GM12878 (cell line): ENCODE measurements around the gene GNG12. TPM values are rescaled to one million over a fixed set of nuclear protein-coding genes. Genes with fewer than 3 reads are reported as not detected.

Source experiments
- ATAC-seq: fragments of 200-7000 bp; cut with Tn5 transposase; 3 replicates; pipeline ENCODE4 v1.9.1; 2020; ENCODE audit warnings: mild to moderate bottlenecking, moderate library complexity
- BruUV-seq: library from RNA; stranded (reverse); fragments of 400-500 nt; replicated peaks from 2 replicates; lab custom pipeline; 2021; lab: Mats Ljungman, UMichigan
- CTCF ChIA-PET: fragments of 300-600 bp; sonication (Branson Sonifier 250); formaldehyde crosslinking; extraction: SDS; loops from one replicate; lab custom pipeline; 2021; ENCODE audit warnings: inconsistent platforms; lab: Yijun Ruan, JAX
- POLR2A ChIA-PET: fragments of 350-600 bp; formaldehyde crosslinking; extraction: SDS; loops from one replicate; lab custom pipeline; 2021; ENCODE audit warnings: inconsistent platforms; lab: Charles Lee
- RAD21 ChIA-PET: fragments of 300-600 bp; sonication (Branson Sonifier 250); formaldehyde crosslinking; loops from one replicate; lab custom pipeline; 2023; ENCODE audit warnings: antibody characterized with exemption; ENCODE audit not compliant: unreplicated experiment; lab: Charles Lee
- SMC1A ChIA-PET: fragments of 300-600 bp; sonication (Branson Sonifier 250); formaldehyde crosslinking; loops from one replicate; lab custom pipeline; 2023; ENCODE audit not compliant: unreplicated experiment, uncharacterized antibody; lab: Charles Lee
- DNase-seq: peaks from one replicate; pipeline ENCODE4 v3.0.0-alpha.2; 2011; ENCODE audit warnings: low read depth, low spot score
- FAIRE-seq: peaks from 3 replicates; lab custom pipeline; 2011; peaks lifted over from hg19 to GRCh38; lab: Jason Lieb, UNC
- H2AFZ ChIP-seq: 2 replicates; pipeline ENCODE4 v1.6.0; 2011; ENCODE audit warnings: low read depth, low read length, control low read depth; ENCODE audit not compliant: control insufficient read depth
- H3K27ac ChIP-seq: 2 replicates; pipeline ENCODE4 v1.5.1; 2011; ENCODE audit warnings: control low read depth; ENCODE audit not compliant: control insufficient read depth, insufficient read depth
- H3K27me3 ChIP-seq, 2 experiments: replicated peaks in 1 of 2; 2 replicates each; pipeline versions ENCODE4 v1.6.0 to v1.6.1; 2011; ENCODE audit warnings: low read length in 1 of 2; ENCODE audit not compliant: control insufficient read depth in 2 of 2, insufficient read depth in 2 of 2
- H3K36me3 ChIP-seq, 2 experiments: 2 replicates each; pipeline ENCODE4 v1.5.1; 2011; ENCODE audit warnings: low read length in 1 of 2; ENCODE audit not compliant: control insufficient read depth in 2 of 2, insufficient read depth in 2 of 2
- H3K4me1 ChIP-seq: 2 replicates; pipeline ENCODE4 v1.6.1; 2011; ENCODE audit warnings: mild to moderate bottlenecking, low read length, moderate library complexity, mixed read lengths; ENCODE audit not compliant: control insufficient read depth, insufficient read depth
- H3K4me2 ChIP-seq: 2 replicates; pipeline ENCODE4 v1.6.0; 2011; ENCODE audit warnings: control low read depth; ENCODE audit not compliant: control insufficient read depth, insufficient read depth
- H3K4me3 ChIP-seq: fragments of 200-600 bp; sonication (generic); 2 replicates; pipeline ENCODE4 v1.5.1; 2016
- H3K79me2 ChIP-seq: 2 replicates; pipeline ENCODE4 v1.6.0; 2011; ENCODE audit warnings: low read length; ENCODE audit not compliant: control insufficient read depth, insufficient read depth
- H3K9ac ChIP-seq: 2 replicates; pipeline ENCODE4 v1.8.0; 2011; ENCODE audit warnings: low read length, control low read depth, mixed read lengths; ENCODE audit not compliant: control insufficient read depth, insufficient read depth
- H3K9me3 ChIP-seq: replicated peaks from 3 replicates; pipeline ENCODE4 v1.5.1; 2011; ENCODE audit warnings: mild to moderate bottlenecking, low read length; ENCODE audit not compliant: control insufficient read depth, insufficient read depth
- H4K20me1 ChIP-seq: 2 replicates; pipeline ENCODE4 v1.6.0; 2011; ENCODE audit not compliant: control insufficient read depth, insufficient read depth
- ATF7 ChIP-seq: fragments of 450-650 bp; IDR thresholded peaks from 2 replicates; pipeline ENCODE4 v1.6.1; 2016; ENCODE audit warnings: low read depth, mild to moderate bottlenecking
- BHLHE40 ChIP-seq, 2 experiments: fragments of 450-650 bp in 1 of 2; IDR thresholded peaks; 2 replicates each; pipeline ENCODE4 v1.6.1; 2011 to 2017; ENCODE audit warnings: low read depth in 2 of 2, borderline replicate concordance in 1 of 2, improper control_type of control experiment in 1 of 2, low read length in 1 of 2, mild to moderate bottlenecking in 1 of 2
- DPF2 ChIP-seq: fragments of 450-650 bp; IDR thresholded peaks from 2 replicates; pipeline ENCODE4 v1.6.1; 2017; ENCODE audit warnings: mild to moderate bottlenecking
- IKZF2 ChIP-seq, 2 experiments: fragments of 450-650 bp; IDR thresholded peaks; 2 replicates each; pipeline ENCODE4 v1.6.1; 2017; ENCODE audit warnings: mild to moderate bottlenecking in 2 of 2, moderate library complexity in 2 of 2
- MTA2 ChIP-seq: fragments of 450-650 bp; IDR thresholded peaks from 2 replicates; pipeline ENCODE4 v1.6.1; 2016; ENCODE audit warnings: low read depth, mild to moderate bottlenecking, moderate library complexity
- NBN ChIP-seq: fragments of 450-650 bp; IDR thresholded peaks from 2 replicates; pipeline ENCODE4 v1.6.1; 2016
- RELB ChIP-seq: fragments of 450-650 bp; IDR thresholded peaks from 2 replicates; pipeline ENCODE4 v1.6.1; 2017; ENCODE audit warnings: low read depth, mild to moderate bottlenecking, moderate library complexity
- SKIL ChIP-seq: fragments of 450-650 bp; IDR thresholded peaks from 2 replicates; pipeline ENCODE4 v1.6.1; 2017; ENCODE audit warnings: mild to moderate bottlenecking, low read depth, inconsistent platforms; ENCODE audit not compliant: poor library complexity, severe bottlenecking
- SPI1 ChIP-seq: IDR thresholded peaks from 2 replicates; pipeline ENCODE4 v1.6.1; 2011; ENCODE audit warnings: low read depth, mild to moderate bottlenecking, low read length, moderate library complexity, borderline replicate concordance; ENCODE audit not compliant: insufficient read depth
- USF2 ChIP-seq: IDR thresholded peaks from 2 replicates; pipeline ENCODE4 v1.6.1; 2011; ENCODE audit warnings: low read depth, low read length, improper control_type of control experiment, borderline replicate concordance
- YBX1 ChIP-seq: fragments of 450-650 bp; IDR thresholded peaks from 2 replicates; pipeline ENCODE4 v1.6.1; 2016; ENCODE audit warnings: antibody characterized with exemption
- ZBTB40 ChIP-seq: fragments of 450-650 bp; IDR thresholded peaks from 2 replicates; pipeline ENCODE4 v1.6.1; 2016; ENCODE audit warnings: mild to moderate bottlenecking, moderate library complexity, borderline replicate concordance
- ZNF384 ChIP-seq: IDR thresholded peaks from 2 replicates; pipeline ENCODE4 v1.6.1; 2012; ENCODE audit warnings: low read depth, mild to moderate bottlenecking, low read length, improper control_type of control experiment, borderline replicate concordance
- WGBS: methylation state at CpG from one replicate; pipeline ENCODE4 v1.1.6; 2016; ENCODE audit warnings: low lambda C conversion rate; ENCODE audit not compliant: insufficient replicate concordance, insufficient coverage; ENCODE audit errors: missing lambda C conversion rate; 5-methylcytosine and 5-hydroxymethylcytosine counted together
- in situ Hi-C: fragments of 300-500 bp; cut with MboI; formaldehyde crosslinking; loops from 9 replicates; pipeline ENCODE4 v1.14.3; 2018; ENCODE audit warnings: mixed read lengths
- intact Hi-C: fragments of 100-400 bp; cut with micrococcal nuclease; formaldehyde crosslinking; loops from one replicate; pipeline ENCODE4 v1.14.2; 2022; ENCODE audit not compliant: unreplicated experiment
- polyA plus RNA-seq, 11 experiments: library from polyadenylated mRNA; depleted of rRNA in 4 of 11; unstranded in 6 of 11; stranded (reverse) in 5 of 11; fragments of >200 nt; fragmentation: Nextera tagmentation in 4 of 11; fragmentation: Illumina TruSeq in 1 of 11; extraction: Ambion mirVana in 4 of 11; extraction: Trizol in 1 of 11; gene quantifications; 1 replicate in 1 of 11; 2 replicates in 10 of 11; pipeline versions ENCODE4 v1.2.1 to v1.2.3, GENCODE V29; 2011 to 2016; ENCODE audit warnings: inconsistent platforms in 2 of 11, missing spikeins in 2 of 11, low read depth in 1 of 11
- total RNA-seq, 4 experiments: library from RNA; depleted of rRNA in 3 of 4; stranded (reverse); fragments of >200 nt in 3 of 4; fragmentation: Illumina TruSeq in 1 of 4; extraction: Trizol in 1 of 4; gene quantifications; 2 replicates each; pipeline versions ENCODE4 v1.2.1 to v1.2.3, GENCODE V29; 2013 to 2021

Gene GNG12
- total and polyA plus RNA-seq, 10 of the 15 experiments (the other 5 are each of a cell fraction or from before 2014, with no cell fraction given), result 0.22 to 32.8 (median 0.35) TPM

- in situ Hi-C loops, result no loop called here
- SMC1A ChIA-PET, result interaction anchor here (0.7 to 14.1 kb wide), 3 partner anchors 11 to 48 kb away, joined by 3 to 227 read pairs (median 22); no protein-coding TSS in a partner anchor
- peak; percentile 64 for TF ChIP-seq MTA2
- no peak for TF ChIP-seq SPI1
- no peak for TF ChIP-seq YBX1
- TF ChIP-seq ZBTB40, result no peak
- TF ChIP-seq RELB, result peak; percentile 87
- no peak for TF ChIP-seq USF2
- peak; percentile 35 for TF ChIP-seq SKIL
- TF ChIP-seq NBN, result peak; percentile 42
- TF ChIP-seq DPF2, result peak; percentile 12; the same call in 1 of the 2 replicates
- TF ChIP-seq ATF7, result peak; percentile 60
- no peak for TF ChIP-seq ZNF384
- TF ChIP-seq BHLHE40 (IDR thresholded peaks at IDR 0.05; ENCODE audit: borderline replicate concordance in 1 of 2, low read depth in 2 of 2, low read length in 1 of 2), result peak in 1 of 2 experiments; percentile 38; a peak in 1 of 4 replicates
- peak; percentile 88 to 89 for TF ChIP-seq IKZF2 (IDR thresholded peaks at IDR 0.05)
Measured at GRCh38 chr1:67748630-67749029, 84.6 kb downstream of the GNG12 start.

More at GRCh38 chr1:67748630-67749029, 84.6 kb downstream of the GNG12 start:
- Histone ChIP-seq H3K79me2 (no peaks in the 10 kb centered on the region), H3K27me3 (no peaks in the 10 kb centered on the region), H2AFZ (peak overlapping the region; percentile 10; the same call in 1 of the 2 replicates), H3K27ac (no peak overlapping the region), H4K20me1 (no peaks in the 10 kb centered on the region), H3K9me3 (no peaks in the 10 kb centered on the region), H3K36me3 (no peaks in the 10 kb centered on the region), H3K4me1 (peaks cover 12% of the 10 kb centered on the region), H3K4me3 (0 out of 2 replicates have a peak overlapping the region, but pooled peaks have one; percentile 0), H3K4me2 (peak overlapping the region; percentile 53), H3K9ac (no peak overlapping the region)
- ATAC-seq (peak; percentile 88), DNase-seq (peak; percentile 47), FAIRE-seq (no peak)
- 53% methylated on average over 2 of the region's 2 CpGs for WGBS
- ChIA-PET POLR2A (interaction anchor here (1.9 kb wide), 1 partner anchor 20 kb away, joined by 6 read pairs; no protein-coding TSS in a partner anchor), RAD21 (no interaction called here), CTCF (interaction anchor here (1.4 kb wide), 1 partner anchor 368 kb away, joined by 3 read pairs; no protein-coding TSS in a partner anchor)
- intact Hi-C loops, result no loop called here
- BruUV-seq, result no TSS peak
